Skin of body (tissue), 2 donors: ENCODE measurements around the gene LRP2. TPM values are rescaled to one million over a fixed set of nuclear protein-coding genes. Genes with fewer than 3 reads are reported as not detected.
"Not testable (repeated sequence)": the region's sequence is repeated elsewhere in the genome, so short reads cannot be mapped to it uniquely, and the experiment has no call there.

Source experiments
- DNase-seq: peaks from one replicate; lab custom pipeline; 2025; lab: John Stamatoyannopoulos, UW
- total RNA-seq: library from RNA; depleted of rRNA; stranded (reverse); fragments of >200 nt; gene quantifications from one replicate; pipeline ENCODE4 v1.2.3, GENCODE V29; 2014

LRP2 gene
- total RNA-seq: 0.10 TPM

GRCh38 chr2:169362118-169362893, at the start of gene LRP2:
LRP2 (minus strand) TSS chr2:169362534; CDS start chr2:169362399, 135 bp downstream.
- no peak for DNase-seq

- no peak for DNase-seq
These were observed 44.6 kb upstream of the LRP2 start for GRCh38 chr2:169406891-169407290.

DNA sequence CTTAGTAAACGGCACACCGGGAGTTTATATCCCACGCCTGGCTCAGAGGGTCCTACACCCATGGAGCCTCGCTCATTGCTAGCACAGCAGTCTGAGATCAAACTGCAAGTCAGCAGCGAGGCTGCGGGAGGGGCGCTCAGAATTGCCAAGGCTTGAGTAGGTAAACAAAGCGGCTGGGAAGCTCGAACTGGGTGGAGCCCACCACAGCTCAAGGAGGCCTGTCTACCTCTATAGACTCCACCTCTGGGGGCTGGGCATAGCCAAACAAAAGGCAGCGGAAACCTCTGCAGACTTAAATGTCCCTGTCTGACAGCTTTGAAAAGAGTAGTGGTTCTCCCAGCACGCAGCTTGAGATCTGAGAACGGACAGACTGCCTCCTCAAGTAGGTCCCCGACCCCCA, 37.2 kb upstream of the LRP2 start:
- not testable (repeated sequence) for DNase-seq

GRCh38 chr2:169397697-169398096, 35.4 kb upstream of the LRP2 start:
- DNase-seq: no peak

DNA sequence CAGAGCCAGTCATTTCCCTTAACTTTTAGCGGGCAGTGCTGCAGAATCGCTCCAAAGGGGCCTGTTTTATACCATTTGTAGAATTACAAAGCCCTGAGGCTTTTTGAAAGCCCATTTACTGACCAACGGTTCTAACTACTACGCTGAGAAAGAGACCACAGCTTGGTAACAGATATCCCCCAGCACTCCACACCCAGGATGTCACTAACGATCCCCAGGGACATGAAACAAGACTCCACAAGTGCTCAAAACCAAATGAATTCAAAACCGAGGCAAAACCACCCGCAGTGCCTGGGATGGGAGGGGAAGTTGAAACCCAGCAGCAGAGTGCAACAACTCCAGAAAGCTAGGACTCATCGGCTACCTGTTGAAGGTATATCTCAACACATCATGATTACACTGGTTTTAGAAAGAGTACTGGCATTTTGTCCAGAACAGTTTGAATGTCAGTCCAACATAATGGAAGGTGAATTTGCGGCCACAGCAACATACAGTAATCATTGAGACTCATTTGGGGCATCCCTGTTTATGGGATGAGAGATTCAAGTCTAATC, 33.6 kb upstream of the LRP2 start:
- DNase-seq: no peak

GRCh38 chr2:169393068-169393590, 30.8 kb upstream of the LRP2 start:
- DNase-seq: no peak

GRCh38 chr2:169391236-169391635, 28.9 kb upstream of the LRP2 start:
- no peak for DNase-seq

DNA sequence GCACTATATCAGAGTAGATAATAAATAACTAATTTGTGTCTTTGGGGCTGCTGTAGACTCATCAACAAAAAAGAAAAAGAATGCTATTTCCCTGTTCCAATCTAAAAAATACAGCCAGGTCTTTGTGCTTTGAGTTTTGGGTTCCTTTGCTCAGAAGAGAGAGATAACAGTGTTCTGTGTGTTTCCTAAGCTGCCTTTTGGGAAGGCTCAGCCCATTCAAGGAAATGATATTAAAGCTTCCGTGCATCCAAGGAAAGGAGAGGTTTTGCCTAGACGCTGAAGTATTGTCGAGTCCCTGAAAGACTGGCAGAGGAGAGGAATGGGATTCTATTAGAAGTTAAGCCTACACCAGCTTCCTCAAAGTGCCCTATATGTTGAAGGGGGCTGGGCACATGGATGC, 25.8 kb upstream of the LRP2 start:
- DNase-seq: no peak

- DNase-seq: no peak
These were observed 24.4 kb upstream of the LRP2 start for GRCh38 chr2:169386722-169387121.

- no peak for DNase-seq
These were observed 22.5 kb upstream of the LRP2 start for GRCh38 chr2:169384816-169385215.

DNA sequence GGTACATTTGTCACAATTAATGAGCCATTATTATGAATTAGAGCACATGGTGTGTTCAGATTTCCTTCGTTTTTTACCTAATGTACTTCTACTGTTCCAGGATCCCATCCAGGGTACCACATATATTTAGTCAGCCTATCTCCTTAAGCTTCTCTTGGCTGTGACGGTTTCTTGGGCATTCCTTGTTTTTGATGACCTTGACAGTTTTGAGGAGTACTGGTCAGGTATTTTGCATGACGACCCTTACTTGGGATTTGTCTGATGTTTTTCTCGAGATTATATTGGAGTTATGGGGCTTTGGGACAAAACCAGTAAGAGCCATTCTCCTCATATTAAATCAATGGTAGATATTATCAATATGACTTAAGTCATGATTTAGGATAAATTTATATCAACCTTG, 10.2 kb upstream of the LRP2 start:
- no peak for DNase-seq

DNA sequence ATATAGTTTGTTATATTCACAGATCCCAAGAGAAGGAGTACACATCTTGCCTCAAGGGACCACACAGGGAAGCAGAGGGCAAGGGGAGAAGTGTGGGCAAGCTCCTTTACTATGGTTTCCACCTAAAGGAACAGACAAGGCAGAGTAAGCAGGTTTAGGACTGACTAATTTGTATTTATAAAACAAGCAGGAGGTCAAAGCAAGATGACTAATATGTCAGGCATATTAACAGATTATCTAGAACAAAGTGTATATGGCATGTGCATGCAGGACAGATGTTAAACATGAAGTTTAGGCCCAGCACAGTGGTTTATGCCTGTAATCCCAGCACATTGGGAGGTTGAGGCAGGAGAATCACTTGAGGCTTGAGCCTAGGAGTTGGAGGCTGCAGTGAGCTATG, 3.7 kb upstream of the LRP2 start:
- DNase-seq: no peak

- no peak for DNase-seq
These were observed 2.7 kb upstream of the LRP2 start for GRCh38 chr2:169365029-169365480.

GRCh38 chr2:169363560-169364150, 1.3 kb upstream of the LRP2 start:
- no peak for DNase-seq

DNA sequence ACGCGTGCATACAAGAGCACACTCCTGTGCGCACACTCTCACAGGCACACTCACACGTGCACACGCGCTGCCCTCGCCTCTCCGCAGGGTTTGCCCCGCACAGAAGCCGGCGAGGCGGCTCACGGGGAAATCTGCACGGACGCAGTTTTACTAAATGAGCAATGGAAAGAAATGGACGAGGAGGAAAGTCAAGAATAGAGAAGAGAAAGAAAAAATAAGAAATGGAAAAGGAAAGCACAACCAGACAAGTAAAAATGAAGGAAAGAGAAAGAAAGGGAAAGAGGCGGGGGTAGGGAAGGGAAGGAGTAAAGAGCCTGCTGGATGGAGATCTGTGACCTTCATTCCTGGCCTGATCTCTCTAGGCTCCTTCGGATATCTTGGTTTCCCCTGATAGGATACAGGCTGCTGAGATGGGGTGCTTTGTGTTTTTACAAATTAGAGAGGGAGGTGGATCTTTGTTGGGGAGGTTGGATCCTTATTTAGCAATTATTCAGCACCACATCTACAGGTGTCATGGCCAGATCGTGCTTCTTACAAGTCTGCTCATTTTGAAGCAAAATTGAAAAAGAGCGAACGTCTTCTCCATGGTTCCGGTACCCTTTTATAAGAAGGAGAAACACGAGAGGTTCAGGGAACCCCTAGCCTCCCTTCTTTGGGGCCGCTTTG, 693 bp upstream of the LRP2 start:
- no peak for DNase-seq

DNA sequence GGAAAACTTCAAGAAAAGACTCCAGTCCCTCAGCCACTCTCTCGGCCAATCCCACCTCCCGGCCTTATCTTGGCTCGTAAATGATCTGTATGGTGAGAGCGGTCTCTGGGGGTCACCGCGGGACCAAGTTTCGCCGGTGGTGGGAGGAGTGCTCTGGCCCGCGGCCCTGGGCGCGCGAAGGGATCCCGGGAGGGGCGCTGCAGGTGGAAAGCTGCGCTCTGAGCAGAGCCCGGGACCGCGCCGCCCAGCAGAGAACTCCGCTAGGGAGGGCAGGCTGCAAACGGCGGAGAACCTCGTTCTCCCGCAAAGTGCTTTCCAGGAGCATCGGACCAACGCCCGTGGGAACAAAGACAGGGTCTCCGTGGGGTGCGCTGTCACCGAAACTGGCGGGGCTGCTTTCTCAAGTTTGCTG, 622 bp downstream of the LRP2 start:
- no peak for DNase-seq

GRCh38 chr2:169360984-169361705, 1.2 kb downstream of the LRP2 start:
- DNase-seq: no peak

GRCh38 chr2:169358016-169358415, 4.3 kb downstream of the LRP2 start:
- no peak for DNase-seq

- no peak for DNase-seq
These were observed 8.1 kb downstream of the LRP2 start for GRCh38 chr2:169354244-169354643.

DNA sequence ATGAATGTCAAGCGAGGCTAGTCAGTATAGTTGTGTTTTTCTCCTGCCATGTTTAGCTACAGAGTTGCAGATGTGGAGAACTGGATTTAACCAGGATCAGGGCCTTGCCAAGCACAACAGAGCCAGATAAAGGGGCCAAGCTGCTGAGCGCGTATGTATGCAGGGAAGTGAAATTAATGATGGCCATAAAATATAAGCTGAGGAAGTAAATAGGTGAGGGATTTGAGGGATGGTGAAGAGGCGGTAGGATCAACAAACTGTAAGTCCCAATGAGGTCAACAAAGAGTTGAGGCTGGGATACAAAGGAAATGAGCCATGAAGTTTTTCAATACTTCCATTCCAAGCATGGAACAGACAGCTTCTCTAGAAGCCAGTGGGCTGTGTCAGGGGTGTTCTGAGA, 10.6 kb downstream of the LRP2 start:
- DNase-seq: no peak

DNA sequence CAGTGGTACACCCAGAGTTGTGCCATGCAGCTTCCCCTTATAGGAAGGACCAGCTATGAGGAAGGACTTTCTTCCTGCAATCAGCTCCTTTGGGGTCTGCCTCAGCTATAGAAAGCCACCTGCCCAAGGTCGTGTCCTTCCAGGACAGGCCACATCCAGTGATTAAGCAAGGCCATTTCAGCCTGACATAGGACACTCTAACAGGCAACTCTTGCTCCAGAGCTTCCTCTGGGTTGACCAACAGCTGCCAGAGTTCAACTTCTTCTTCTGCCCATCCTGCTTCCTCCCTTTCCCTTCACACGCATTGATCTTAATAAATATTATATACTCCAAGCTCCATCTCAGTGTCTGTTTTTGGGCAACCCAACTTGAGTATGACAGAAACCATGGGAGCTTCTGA, 12.8 kb downstream of the LRP2 start:
- DNase-seq: no peak
